ENCODE measurements around the gene IL1RL2. TPM values are rescaled to one million over a fixed set of nuclear protein-coding genes. Genes with fewer than 3 reads are reported as not detected.

IL1RL2 gene
- total RNA-seq, 4 donors from 2014 or later, result 0.17 to 0.44 TPM; not detected in 2

DNA sequence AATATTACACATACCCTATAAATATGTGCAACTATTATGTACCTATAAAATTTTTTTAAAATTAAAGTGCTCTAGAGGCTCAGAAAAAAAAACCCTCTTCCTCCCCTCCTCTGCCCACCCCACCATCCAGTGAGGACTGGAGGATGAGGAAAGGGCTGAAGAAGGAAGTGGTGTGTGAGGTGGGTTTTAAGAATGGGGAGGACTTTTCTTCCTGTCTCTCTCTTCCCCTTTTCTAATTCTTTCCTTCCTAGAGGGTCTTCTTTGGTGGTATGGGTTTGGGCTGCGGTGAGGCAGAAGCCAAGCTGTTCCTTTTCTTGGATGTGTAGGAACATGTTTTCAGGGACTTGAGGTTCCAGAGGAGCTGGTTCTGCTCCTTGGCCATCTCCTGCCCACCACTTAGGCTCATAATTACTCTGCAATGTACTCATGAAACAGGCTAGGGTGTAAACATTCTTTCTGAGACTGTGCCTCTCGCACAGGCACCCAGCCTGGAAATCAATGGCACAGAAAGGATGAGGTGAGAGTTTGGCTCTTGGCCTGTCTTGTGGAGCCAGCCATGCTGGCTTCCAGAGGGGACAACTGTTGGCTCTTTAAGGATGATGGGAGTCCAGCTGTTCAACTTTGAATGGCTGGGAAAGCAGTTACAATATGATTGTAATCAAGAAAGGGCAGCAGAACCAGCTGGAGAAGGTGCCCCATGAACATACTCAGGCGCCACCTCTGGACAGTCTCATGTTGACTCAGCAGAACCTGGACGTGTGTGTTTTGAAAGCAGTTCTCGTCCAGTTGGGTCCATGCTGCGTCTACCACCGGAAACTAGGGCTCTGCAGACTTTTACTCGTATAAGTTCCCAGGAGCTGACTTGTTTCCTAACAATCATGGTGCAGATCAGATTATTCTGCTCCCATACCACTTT, 38.3 kb downstream of the IL1RL2 start:
- TF ChIP-seq, protein P1, sequence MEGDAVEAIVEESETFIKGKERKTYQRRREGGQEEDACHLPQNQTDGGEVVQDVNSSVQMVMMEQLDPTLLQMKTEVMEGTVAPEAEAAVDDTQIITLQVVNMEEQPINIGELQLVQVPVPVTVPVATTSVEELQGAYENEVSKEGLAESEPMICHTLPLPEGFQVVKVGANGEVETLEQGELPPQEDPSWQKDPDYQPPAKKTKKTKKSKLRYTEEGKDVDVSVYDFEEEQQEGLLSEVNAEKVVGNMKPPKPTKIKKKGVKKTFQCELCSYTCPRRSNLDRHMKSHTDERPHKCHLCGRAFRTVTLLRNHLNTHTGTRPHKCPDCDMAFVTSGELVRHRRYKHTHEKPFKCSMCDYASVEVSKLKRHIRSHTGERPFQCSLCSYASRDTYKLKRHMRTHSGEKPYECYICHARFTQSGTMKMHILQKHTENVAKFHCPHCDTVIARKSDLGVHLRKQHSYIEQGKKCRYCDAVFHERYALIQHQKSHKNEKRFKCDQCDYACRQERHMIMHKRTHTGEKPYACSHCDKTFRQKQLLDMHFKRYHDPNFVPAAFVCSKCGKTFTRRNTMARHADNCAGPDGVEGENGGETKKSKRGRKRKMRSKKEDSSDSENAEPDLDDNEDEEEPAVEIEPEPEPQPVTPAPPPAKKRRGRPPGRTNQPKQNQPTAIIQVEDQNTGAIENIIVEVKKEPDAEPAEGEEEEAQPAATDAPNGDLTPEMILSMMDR (IDR thresholded peaks at IDR 0.05; ENCODE audit: low read depth), result no peak

DNA sequence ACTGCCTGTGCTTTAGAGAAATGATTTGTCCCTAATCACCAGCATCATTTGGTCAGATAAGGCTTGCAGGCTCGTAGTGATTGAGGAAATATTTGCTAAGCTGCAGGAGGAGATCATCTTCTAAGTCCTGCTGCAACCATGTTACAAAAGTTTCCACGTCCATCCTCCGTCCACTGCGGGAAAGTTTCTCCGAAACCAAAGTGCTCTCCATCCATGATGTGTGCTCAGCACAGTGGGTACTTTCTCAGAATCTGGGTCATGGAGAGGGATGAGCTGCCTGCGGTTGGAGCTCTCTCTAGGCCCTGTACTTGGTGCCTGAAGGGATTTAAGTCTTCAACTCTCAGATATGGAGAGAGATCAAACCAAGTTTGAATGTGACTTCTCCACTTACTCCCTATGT, 39.3 kb downstream of the IL1RL2 start:
- TF ChIP-seq, protein P1 (IDR thresholded peaks at IDR 0.05; ENCODE audit: low read depth), result no peak

DNA sequence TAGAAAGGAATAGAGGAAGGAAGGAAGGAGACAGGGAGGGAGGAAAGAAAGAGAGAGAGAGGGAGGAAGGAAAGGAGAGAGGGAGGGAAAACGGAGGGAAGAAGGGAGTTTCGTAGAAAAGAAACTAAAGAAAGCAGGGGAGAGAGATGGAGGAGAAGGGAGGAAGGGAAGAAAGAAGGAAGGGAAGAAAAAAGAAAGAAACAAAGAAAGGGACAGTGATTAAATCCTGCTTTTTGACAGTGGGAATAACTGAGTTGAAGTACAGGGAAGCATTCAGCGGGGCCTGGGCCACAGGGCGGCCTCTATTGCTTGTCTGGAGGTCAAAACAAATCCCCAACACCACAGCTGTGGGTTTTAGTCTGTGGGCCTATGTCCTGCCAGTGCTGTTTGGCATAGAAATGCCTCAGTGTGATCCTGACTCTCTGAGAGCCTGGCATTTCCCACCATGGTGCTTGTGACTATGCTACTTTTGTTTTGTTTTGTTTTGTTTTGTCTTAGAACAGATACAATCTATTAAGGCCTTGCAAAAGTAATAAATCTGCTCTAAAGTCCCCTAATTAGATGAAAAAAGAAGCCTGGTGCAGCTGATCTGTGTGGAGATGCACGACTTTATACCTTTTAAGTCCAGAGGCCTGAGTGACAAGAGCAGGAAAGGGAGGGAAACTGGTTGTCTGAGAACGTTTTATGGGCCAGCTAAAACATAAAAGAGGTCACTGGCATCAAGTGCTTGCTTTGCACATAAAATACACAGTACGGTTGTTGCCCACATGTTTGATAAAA, 40.0 kb downstream of the IL1RL2 start:
- TF ChIP-seq, protein P1 (IDR thresholded peaks at IDR 0.05; ENCODE audit: low read depth), result no peak

DNA sequence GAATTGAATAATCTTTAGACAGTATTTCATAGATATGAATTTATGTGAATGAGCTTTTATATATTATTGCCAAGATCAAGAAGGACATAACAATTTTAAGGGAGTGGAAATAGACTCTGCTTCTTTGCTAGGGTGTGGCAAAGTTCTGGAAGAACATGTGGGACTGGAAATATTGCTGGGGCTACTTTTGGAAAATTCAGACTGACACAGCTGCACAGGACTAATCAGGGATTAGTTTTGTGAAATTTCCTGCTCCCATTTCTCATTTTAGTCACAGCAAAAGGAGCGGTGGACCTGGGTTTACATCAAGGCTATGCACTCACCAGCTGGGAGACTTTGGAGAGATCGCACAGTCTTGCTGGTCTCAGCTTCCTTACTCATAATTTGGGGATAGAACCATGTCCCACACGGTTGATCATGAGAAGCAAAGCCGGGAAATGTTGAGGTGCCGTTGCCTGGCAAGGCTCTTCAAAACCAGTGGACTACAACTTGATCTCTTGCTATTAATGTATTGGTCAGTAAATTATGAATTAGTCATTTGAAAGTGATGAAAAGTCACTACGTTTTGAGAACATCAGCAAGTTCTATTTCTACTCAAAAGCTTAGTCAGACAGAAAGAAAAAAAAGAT, 42.4 kb downstream of the IL1RL2 start:
- TF ChIP-seq, protein P1 (IDR thresholded peaks at IDR 0.05; ENCODE audit: low read depth), result no peak

DNA sequence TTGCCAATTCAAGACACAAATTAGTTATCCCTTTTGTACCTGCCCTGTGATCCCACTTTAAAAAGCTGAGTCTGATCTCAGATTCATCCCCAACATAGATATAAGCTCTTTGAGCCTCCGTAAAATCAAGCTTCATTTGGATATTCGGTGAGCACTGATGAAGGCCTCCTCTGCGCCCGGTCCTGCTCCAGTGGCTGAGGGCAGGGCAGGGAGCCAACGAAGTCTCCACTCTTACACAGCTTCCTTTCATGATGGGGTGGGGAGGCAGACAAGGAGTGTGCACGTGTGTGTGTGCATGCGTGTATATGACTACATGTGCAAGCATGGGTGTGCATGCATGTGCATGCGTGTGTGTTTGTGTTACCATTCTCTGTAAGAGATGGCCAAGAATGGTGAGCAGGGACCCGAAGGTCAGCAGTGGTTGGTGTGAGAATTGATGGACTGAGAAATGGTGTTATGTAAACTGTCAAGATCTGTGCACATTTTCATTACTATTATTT, 43.6 kb downstream of the IL1RL2 start:
- TF ChIP-seq, protein P1 (IDR thresholded peaks at IDR 0.05; ENCODE audit: low read depth), result no peak

DNA sequence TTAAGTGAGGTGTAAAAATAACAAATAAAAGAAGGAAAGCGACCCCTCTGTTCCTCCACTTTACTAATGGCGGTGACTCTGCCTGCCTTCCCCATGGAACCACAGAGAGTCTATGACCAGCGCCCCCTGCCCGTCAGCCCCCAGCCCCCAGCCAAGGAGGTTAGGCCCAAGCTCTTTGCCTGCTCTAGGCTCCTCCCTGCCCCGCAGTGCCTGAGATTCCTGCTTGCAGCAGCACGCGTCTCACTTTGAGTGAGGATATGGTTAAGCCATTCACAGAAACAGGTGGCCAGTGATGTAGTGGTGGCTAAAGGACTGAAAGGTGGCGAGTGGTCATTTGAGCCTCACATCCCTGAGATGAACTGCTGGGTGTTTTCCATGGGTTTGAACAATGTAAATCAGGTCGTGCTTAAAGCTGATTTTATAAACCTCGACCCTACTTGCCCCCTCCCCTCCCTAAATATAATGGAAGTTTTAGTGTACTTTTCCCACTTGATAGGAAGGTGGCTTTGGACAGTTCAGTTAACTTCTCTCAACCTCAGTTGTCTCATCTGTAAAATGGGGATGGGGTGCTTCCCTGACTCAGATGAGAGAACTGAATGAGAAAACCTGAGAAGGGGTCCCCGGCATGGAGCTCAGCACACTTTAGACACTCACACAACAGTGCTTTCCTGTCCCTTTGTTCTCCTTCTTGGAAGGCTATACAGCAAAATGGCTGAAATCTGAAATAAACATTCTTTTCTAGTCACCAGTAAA, 46.5 kb downstream of the IL1RL2 start:
- TF ChIP-seq, protein P1 (IDR thresholded peaks at IDR 0.05; ENCODE audit: low read depth), result no peak

All from subcutaneous adipose tissue (tissue), 4 donors.